Measurements from ENCODE around the gene ACTRT1. TPM values are rescaled to one million over a fixed set of nuclear protein-coding genes. Genes with fewer than 3 reads are reported as not detected.

The ACTRT1 gene
- total and polyA plus RNA-seq, 2 donors (not counting 3 experiments of a cell fraction or from before 2014, with no cell fraction given), result not detected

DNA sequence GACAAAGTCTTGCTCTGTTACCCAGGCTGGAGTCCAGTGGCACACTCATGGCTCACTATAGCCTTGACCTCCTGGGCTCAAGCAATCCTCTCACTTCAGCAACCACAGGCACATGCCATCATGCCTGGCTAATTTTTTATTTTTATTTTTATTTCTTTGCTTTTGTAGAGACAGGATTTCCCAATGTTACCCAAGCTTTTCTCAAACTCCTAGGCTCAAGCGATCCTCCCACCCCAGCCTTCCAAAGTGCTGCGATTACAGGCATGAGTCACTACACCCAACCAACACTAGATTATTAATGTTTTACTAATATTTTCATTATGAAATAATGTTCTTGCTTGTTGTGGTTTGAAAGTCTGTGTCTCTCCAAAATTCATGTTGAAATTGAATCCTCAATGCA is 5.2 kb upstream of the ACTRT1 start:
- H3K4me1 ChIP-seq (ENCODE audit: control insufficient read depth, extremely low read depth, insufficient read depth, low read length), result no peaks in the 10 kb centered on the region
- H3K4me2 ChIP-seq (ENCODE audit: insufficient read depth, low read length), result no peak overlapping the region
- H3K4me3 ChIP-seq (replicated peaks in 1 of 3; ENCODE audit: insufficient read depth in 1 of 3, low read depth in 1 of 3, low read length in 3 of 3), result no peak overlapping the region
- no peak overlapping the region for H2AFZ ChIP-seq (ENCODE audit: low read depth, low read length)
- TF ChIP-seq POLR2AphosphoS5 (IDR thresholded peaks at IDR 0.05; ENCODE audit: insufficient read depth, low read depth, low read length) (no peak), MYC (IDR thresholded peaks at IDR 0.05; ENCODE audit: low read depth, low read length) (no peak), EZH2 (IDR thresholded peaks at IDR 0.05; ENCODE audit: borderline replicate concordance, low read depth, low read length, severe bottlenecking) (no peak), JUN (IDR thresholded peaks at IDR 0.05; ENCODE audit: borderline replicate concordance, insufficient read depth, insufficient read length, low read depth) (no peak), GATA2 (IDR thresholded peaks at IDR 0.05; ENCODE audit: insufficient read depth, insufficient read length, low read depth, low read length) (no peak), FOS (IDR thresholded peaks at IDR 0.05; ENCODE audit: borderline replicate concordance, insufficient read depth, low read length) (no peak), POLR2A (IDR thresholded peaks at IDR 0.05; ENCODE audit: low read depth, low read length) (no peak)
- TF ChIP-seq, protein P1, sequence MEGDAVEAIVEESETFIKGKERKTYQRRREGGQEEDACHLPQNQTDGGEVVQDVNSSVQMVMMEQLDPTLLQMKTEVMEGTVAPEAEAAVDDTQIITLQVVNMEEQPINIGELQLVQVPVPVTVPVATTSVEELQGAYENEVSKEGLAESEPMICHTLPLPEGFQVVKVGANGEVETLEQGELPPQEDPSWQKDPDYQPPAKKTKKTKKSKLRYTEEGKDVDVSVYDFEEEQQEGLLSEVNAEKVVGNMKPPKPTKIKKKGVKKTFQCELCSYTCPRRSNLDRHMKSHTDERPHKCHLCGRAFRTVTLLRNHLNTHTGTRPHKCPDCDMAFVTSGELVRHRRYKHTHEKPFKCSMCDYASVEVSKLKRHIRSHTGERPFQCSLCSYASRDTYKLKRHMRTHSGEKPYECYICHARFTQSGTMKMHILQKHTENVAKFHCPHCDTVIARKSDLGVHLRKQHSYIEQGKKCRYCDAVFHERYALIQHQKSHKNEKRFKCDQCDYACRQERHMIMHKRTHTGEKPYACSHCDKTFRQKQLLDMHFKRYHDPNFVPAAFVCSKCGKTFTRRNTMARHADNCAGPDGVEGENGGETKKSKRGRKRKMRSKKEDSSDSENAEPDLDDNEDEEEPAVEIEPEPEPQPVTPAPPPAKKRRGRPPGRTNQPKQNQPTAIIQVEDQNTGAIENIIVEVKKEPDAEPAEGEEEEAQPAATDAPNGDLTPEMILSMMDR (IDR thresholded peaks at IDR 0.05; ENCODE audit: extremely low read depth in 1 of 2, insufficient read depth in 1 of 2, low read depth in 1 of 2, low read length in 2 of 2), result no peak
- TF ChIP-seq, protein P2, sequence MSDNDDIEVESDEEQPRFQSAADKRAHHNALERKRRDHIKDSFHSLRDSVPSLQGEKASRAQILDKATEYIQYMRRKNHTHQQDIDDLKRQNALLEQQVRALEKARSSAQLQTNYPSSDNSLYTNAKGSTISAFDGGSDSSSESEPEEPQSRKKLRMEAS (IDR thresholded peaks at IDR 0.05; ENCODE audit: insufficient read depth, insufficient read length), result no peak
- DNase-seq (ENCODE audit: low read depth, low spot score) (no peak), FAIRE-seq (no peak)
- no peaks in the 10 kb centered on the region for H3K9me1 ChIP-seq (replicated peaks; ENCODE audit: control insufficient read depth, extremely low read depth, insufficient read depth, low read length)
- no peak overlapping the region for H3K9ac ChIP-seq (replicated peaks; ENCODE audit: extremely low read depth, insufficient read depth, low read length)
- CTCF ChIA-PET, result no interaction called here
- no peaks in the 10 kb centered on the region for H3K9me3 ChIP-seq (replicated peaks; ENCODE audit: control insufficient read depth, insufficient read depth, low read length)
- no peaks in the 10 kb centered on the region for H3K27me3 ChIP-seq (ENCODE audit: control insufficient read depth in 2 of 2, insufficient read depth in 2 of 2, low read length in 2 of 2)
- no peak overlapping the region for H3K27ac ChIP-seq (ENCODE audit: insufficient read depth, low read depth, low read length)
- POLR2A ChIA-PET, result no interaction called here
- H4K20me1 ChIP-seq (replicated peaks; ENCODE audit: control insufficient read depth, extremely low read depth, insufficient read depth, low read length), result no peaks in the 10 kb centered on the region
- BruUV-seq (replicated peaks), result no TSS peak
- dilution Hi-C loops (cut with MboI; ENCODE audit: extremely low pct_ligation_motif_present, low sequenced_read_pairs) (no loop called here), intact Hi-C loops (cut with micrococcal nuclease) (no loop called here)
- no peaks in the 10 kb centered on the region for H3K79me2 ChIP-seq (ENCODE audit: control insufficient read depth, insufficient read depth, low read length)
- no peaks in the 10 kb centered on the region for H3K36me3 ChIP-seq (ENCODE audit: control insufficient read depth in 2 of 2, extremely low read depth in 1 of 2, insufficient read depth in 2 of 2, low read length in 2 of 2)

Measured in endothelial cell of umbilical vein (primary cell).